ENCODE results near the gene TMEM63C. TPM values are rescaled to one million over a fixed set of nuclear protein-coding genes. Genes with fewer than 3 reads are reported as not detected.
"Not testable (repeated sequence)": the region's sequence is repeated elsewhere in the genome, so short reads cannot be mapped to it uniquely, and the experiment has no call there.

Gene TMEM63C
- total RNA-seq, 2 experiments from 2014 or later = 3.3 to 3.6 TPM

DNA sequence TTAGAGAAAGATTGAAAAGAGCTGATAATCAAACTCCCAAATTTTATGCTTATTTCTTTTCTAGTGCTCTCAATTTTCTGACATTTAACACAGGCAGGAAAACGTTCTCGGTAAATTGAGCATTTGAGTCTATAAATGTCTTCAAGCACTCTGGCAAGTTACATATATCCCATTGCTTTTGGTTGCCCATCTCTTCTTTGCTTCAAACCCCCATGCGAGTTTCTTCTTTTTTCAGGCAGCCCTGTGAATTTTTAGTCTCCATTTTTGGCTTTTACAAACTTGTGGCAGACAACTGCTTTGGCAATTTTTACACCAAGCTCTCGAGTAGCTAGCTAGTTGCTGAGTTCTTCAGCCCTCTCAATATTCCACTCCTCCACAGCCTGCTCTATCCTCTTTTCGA is 8.7 kb upstream of the TMEM63C start:
- ATAC-seq = no peak
- intact Hi-C loops (cut with micrococcal nuclease) = no loop called here
- peaks cover 13% of the 10 kb centered on the region for H3K9me3 Mint-ChIP-seq
- H3K4me1 Mint-ChIP-seq (ENCODE audit: low read depth) = no peaks in the 10 kb centered on the region
- H3K27me3 Mint-ChIP-seq = peaks cover 2% of the 10 kb centered on the region
- TF ChIP-seq, protein P1, sequence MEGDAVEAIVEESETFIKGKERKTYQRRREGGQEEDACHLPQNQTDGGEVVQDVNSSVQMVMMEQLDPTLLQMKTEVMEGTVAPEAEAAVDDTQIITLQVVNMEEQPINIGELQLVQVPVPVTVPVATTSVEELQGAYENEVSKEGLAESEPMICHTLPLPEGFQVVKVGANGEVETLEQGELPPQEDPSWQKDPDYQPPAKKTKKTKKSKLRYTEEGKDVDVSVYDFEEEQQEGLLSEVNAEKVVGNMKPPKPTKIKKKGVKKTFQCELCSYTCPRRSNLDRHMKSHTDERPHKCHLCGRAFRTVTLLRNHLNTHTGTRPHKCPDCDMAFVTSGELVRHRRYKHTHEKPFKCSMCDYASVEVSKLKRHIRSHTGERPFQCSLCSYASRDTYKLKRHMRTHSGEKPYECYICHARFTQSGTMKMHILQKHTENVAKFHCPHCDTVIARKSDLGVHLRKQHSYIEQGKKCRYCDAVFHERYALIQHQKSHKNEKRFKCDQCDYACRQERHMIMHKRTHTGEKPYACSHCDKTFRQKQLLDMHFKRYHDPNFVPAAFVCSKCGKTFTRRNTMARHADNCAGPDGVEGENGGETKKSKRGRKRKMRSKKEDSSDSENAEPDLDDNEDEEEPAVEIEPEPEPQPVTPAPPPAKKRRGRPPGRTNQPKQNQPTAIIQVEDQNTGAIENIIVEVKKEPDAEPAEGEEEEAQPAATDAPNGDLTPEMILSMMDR (IDR thresholded peaks at IDR 0.05) = no peak
- no peaks in the 10 kb centered on the region for H3K36me3 Mint-ChIP-seq (ENCODE audit: low read depth)
- DNase-seq = no peak
- H3K27ac Mint-ChIP-seq = no peak overlapping the region
- POLR2A ChIA-PET = no interaction called here
- no peak overlapping the region for H3K4me3 Mint-ChIP-seq
- CTCF ChIA-PET = interaction anchor here (1.7 kb wide), 1 partner anchor 143 kb away, joined by 4 read pairs; no protein-coding TSS in a partner anchor

DNA sequence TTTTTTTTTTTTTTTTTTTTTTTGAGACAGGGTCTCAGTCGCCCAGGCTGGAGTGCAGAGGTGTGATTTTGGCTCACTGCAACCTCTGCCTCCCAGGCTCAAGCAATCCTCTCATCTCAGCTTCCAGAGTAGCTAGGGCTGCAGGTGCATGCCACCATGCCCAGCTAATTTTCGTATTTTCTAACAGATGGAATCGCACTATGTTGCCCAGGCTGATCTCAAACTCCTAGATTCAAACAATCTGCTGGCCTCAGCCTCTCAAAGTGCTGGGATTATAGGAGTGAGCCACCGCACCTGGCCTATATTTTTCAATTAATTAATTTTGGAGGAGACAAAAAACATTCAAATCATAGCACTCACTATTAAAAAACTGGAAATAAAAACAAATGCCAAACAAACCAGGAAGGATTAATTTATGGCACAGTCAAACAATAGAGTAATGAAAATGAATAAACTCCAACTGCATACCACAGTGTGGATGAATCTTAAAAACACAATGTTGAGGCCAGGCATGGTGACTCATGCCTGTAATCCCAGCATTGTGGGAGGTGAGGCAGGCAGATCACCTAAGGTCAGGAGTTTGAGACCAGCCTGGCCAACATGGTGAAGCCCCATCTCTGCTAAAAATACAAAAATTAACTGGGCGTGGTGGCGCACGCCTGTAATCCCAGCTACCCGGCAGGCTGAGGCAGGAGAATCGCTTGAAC is 7.5 kb upstream of the TMEM63C start:
- DNase-seq; H3K36me3 Mint-ChIP-seq (ENCODE audit: low read depth); H3K4me1 Mint-ChIP-seq (ENCODE audit: low read depth); ATAC-seq; POLR2A ChIA-PET; H3K27me3 Mint-ChIP-seq; H3K4me3 Mint-ChIP-seq; H3K27ac Mint-ChIP-seq; intact Hi-C loops (cut with micrococcal nuclease): not testable (repeated sequence)
- peaks cover 10% of the 10 kb centered on the region for H3K9me3 Mint-ChIP-seq
- CTCF ChIA-PET = interaction anchor here (1.7 kb wide), 1 partner anchor 142 kb away, joined by 4 read pairs; no protein-coding TSS in a partner anchor

DNA sequence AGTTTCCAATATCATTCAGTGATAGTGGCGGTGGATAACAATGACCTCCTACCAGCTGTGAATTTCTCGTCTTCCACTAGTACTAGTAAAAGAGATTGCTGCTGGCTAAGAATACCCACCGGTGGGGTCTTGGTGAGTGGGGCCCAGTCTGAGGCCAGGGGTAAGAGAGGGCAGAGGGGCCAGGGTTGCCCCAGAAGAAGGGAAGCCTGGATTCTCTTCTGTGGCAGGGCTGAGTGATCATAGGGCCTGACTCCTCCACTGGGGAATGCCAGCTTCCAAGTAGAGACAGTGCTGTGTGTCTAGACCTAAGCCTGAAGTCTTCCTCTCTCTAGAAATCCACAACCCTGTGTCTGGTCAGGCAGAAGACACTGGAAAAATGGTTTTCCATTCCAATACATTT is 5.8 kb upstream of the TMEM63C start:
- POLR2A ChIA-PET = no interaction called here
- CTCF ChIA-PET = interaction anchor here (1.9 kb wide), 1 partner anchor 24 kb away, joined by 6 read pairs; no protein-coding TSS in a partner anchor
- no peak for ATAC-seq

DNA sequence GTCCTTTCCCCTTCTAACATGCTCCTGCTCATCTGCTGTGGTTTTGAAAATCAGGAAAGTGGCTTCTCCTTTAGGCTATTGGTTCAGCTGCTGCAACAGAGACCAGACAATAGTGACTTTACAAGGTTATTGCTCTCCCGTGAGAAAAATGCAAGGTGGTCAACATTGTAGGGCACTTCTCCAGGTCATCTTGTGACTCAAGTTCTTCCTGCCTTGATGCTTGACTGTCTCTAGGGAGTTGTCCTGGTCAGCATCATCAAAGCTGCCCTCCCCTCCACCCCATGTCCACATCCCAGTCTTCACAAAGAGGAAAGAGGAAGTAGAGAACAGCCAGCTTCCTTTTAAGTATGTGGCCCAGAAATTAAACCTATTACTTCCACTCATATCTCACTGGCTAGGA is 3.9 kb upstream of the TMEM63C start:
- H3K4me3 Mint-ChIP-seq = no peak overlapping the region
- ATAC-seq = no peak
- POLR2A ChIA-PET = no interaction called here
- no peaks in the 10 kb centered on the region for H3K9me3 Mint-ChIP-seq
- H3K27ac Mint-ChIP-seq = no peak overlapping the region
- TF ChIP-seq, protein P1 (IDR thresholded peaks at IDR 0.05) = no peak
- H3K4me1 Mint-ChIP-seq (ENCODE audit: low read depth) = peaks cover 11% of the 10 kb centered on the region
- peaks cover 13% of the 10 kb centered on the region for H3K27me3 Mint-ChIP-seq
- CTCF ChIA-PET = no interaction called here
- DNase-seq = no peak
- no peaks in the 10 kb centered on the region for H3K36me3 Mint-ChIP-seq (ENCODE audit: low read depth)
- intact Hi-C loops (cut with micrococcal nuclease) = no loop called here

More for the DNA sequence above, 5.8 kb upstream of the TMEM63C start:
- H3K4me1 Mint-ChIP-seq (ENCODE audit: low read depth) = no peaks in the 10 kb centered on the region
- intact Hi-C loops (cut with micrococcal nuclease) = no loop called here
- no peak overlapping the region for H3K4me3 Mint-ChIP-seq
- peaks cover 7% of the 10 kb centered on the region for H3K27me3 Mint-ChIP-seq
- no peak overlapping the region for H3K27ac Mint-ChIP-seq
- peaks cover 1% of the 10 kb centered on the region for H3K9me3 Mint-ChIP-seq
- TF ChIP-seq, protein P1 (IDR thresholded peaks at IDR 0.05) = no peak
- H3K36me3 Mint-ChIP-seq (ENCODE audit: low read depth) = no peaks in the 10 kb centered on the region
- DNase-seq = no peak

DNA sequence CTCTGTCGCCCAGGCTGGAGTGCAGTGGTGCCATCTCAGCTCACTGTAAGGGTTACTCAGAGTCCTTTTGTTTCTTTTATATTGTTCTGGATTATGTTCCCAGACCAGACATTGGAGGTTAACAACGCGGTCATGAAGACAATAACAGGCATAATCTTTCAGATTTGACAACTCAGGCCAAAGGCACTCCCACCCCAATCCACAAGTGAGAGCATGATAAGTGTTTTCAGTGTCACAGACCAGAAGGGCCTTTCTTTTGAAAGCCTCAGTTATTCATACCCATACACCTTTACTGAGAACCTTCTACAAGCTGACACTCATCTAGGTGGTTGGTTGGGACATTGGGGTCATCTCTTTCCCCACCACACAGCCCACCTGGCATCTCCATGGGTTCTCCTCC is 2.9 kb upstream of the TMEM63C start:
- no peak for ATAC-seq
- no peaks in the 10 kb centered on the region for H3K36me3 Mint-ChIP-seq (ENCODE audit: low read depth)
- intact Hi-C loops (cut with micrococcal nuclease) = no loop called here
- CTCF ChIA-PET = no interaction called here
- no peaks in the 10 kb centered on the region for H3K9me3 Mint-ChIP-seq
- H3K4me3 Mint-ChIP-seq = no peak overlapping the region
- peaks cover 13% of the 10 kb centered on the region for H3K27me3 Mint-ChIP-seq
- H3K4me1 Mint-ChIP-seq (ENCODE audit: low read depth) = peaks cover 16% of the 10 kb centered on the region
- no peak overlapping the region for H3K27ac Mint-ChIP-seq
- TF ChIP-seq, protein P1 (IDR thresholded peaks at IDR 0.05) = no peak
- no peak for DNase-seq
- POLR2A ChIA-PET = no interaction called here

Measured in activated CD8-positive, alpha-beta T cell treated with anti-CD3 and anti-CD28 coated beads for 36 hours (primary cell).